ENCODE data around the gene UHRF2. TPM values are rescaled to one million over a fixed set of nuclear protein-coding genes. Genes with fewer than 3 reads are reported as not detected.

Gene UHRF2
- total and polyA plus RNA-seq, 2 of the 4 experiments (the other 2 are of a cell fraction): 27.6 to 37.3 TPM

GRCh38 chr9:6441269-6441668, 28.3 kb downstream of the UHRF2 start:
- CTCF ChIA-PET: no interaction called here
- no peak overlapping the region for H2BK15ac ChIP-seq (ENCODE audit: low read depth, low read length)
- H3K23ac ChIP-seq (ENCODE audit: low read depth, low read length): no peak overlapping the region
- H3K14ac ChIP-seq (replicated peaks; ENCODE audit: low read depth, low read length): no peak overlapping the region
- H3K4ac ChIP-seq (ENCODE audit: low read depth, low read length): no peak overlapping the region
- H2AK9ac ChIP-seq (replicated peaks; ENCODE audit: low read depth, low read length, poor library complexity): no peak overlapping the region
- H3K4me2 ChIP-seq (ENCODE audit: low read depth, low read length): no peak overlapping the region
- H3K9me1 ChIP-seq (ENCODE audit: insufficient read depth, low read length): peaks cover 13% of the 10 kb centered on the region
- H4K91ac ChIP-seq (ENCODE audit: insufficient read depth, low read depth, low read length): no peak overlapping the region
- in situ Hi-C loops (cut with MboI; ENCODE audit: low sequenced_read_pairs) (no loop called here), intact Hi-C loops (cut with micrococcal nuclease) (loop anchor here (1.0 kb wide), 1 partner anchor 36 kb away; no protein-coding TSS in a partner anchor), dilution Hi-C loops (cut with HindIII; ENCODE audit: low sequenced_read_pairs, unreplicated experiment) (no loop called here)
- no peak overlapping the region for H2BK20ac ChIP-seq (ENCODE audit: low read depth, low read length)
- no peaks in the 10 kb centered on the region for H3K9me3 ChIP-seq (ENCODE audit: control insufficient read depth, insufficient read depth, low read length)
- H2AK5ac ChIP-seq (ENCODE audit: low read depth, low read length): no peak overlapping the region
- H3K4me1 ChIP-seq (ENCODE audit: control insufficient read depth, insufficient read depth, low read length): peaks cover 3% of the 10 kb centered on the region; the same call in 1 of the 2 replicates
- no CpG with 5 or more reads among the region's 1 CpG for WGBS, 2 experiments (ENCODE audit: extremely low coverage in 2 of 2, insufficient read length in 1 of 2)
- BruUV-seq (replicated peaks): no TSS peak
- TF ChIP-seq POLR2A (IDR thresholded peaks at IDR 0.05; ENCODE audit: low read depth, low read length): no peak
- no peak for TF ChIP-seq RCOR1 (IDR thresholded peaks at IDR 0.05; ENCODE audit: insufficient replicate concordance, low read length)
- TF ChIP-seq CHD1 (IDR thresholded peaks at IDR 0.05; ENCODE audit: low read depth, low read length): no peak
- TF ChIP-seq CTCF (conservative IDR thresholded peaks at IDR 0.05; ENCODE audit: low read depth, low read length): no peak
- TF ChIP-seq MAFK (IDR thresholded peaks at IDR 0.05; ENCODE audit: low read depth, low read length): no peak
- TF ChIP-seq CEBPB (IDR thresholded peaks at IDR 0.05; ENCODE audit: low read depth, low read length): no peak
- no peak for TF ChIP-seq MXI1 (IDR thresholded peaks at IDR 0.05; ENCODE audit: borderline replicate concordance, low read depth, low read length)
- no peak for TF ChIP-seq SMC3 (IDR thresholded peaks at IDR 0.05; ENCODE audit: low read depth, low read length)
- TF ChIP-seq BHLHE40 (IDR thresholded peaks at IDR 0.05; ENCODE audit: low read depth, low read length): no peak
- TF ChIP-seq MAZ (IDR thresholded peaks at IDR 0.05; ENCODE audit: borderline replicate concordance, low read depth, low read length): no peak
- TF ChIP-seq FOS (IDR thresholded peaks at IDR 0.05; ENCODE audit: low read depth, low read length): no peak
- TF ChIP-seq NFE2L2 (IDR thresholded peaks at IDR 0.05; ENCODE audit: low read depth, low read length): no peak
- no peak for TF ChIP-seq RFX5 (IDR thresholded peaks at IDR 0.05; ENCODE audit: low read depth, low read length)
- no peak for TF ChIP-seq RAD21 (IDR thresholded peaks at IDR 0.05; ENCODE audit: low read length)
- TF ChIP-seq ELK1 (IDR thresholded peaks at IDR 0.05; ENCODE audit: borderline replicate concordance, low read depth, low read length): no peak
- no peak for TF ChIP-seq USF2 (IDR thresholded peaks at IDR 0.05; ENCODE audit: low read depth, low read length)
- H3K27me3 ChIP-seq (ENCODE audit: control insufficient read depth, insufficient read depth, low read length): no peaks in the 10 kb centered on the region
- ATAC-seq (ENCODE audit: low read depth): 0 out of 2 replicates have a peak, but pooled peaks have one; percentile 24
- no peak overlapping the region for H2BK5ac ChIP-seq (ENCODE audit: low read depth, low read length, poor library complexity, severe bottlenecking)
- no peak overlapping the region for H4K5ac ChIP-seq (ENCODE audit: low read depth, low read length)
- H4K20me1 ChIP-seq (ENCODE audit: insufficient read depth, low read length): peaks cover 64% of the 10 kb centered on the region
- H3K9ac ChIP-seq (ENCODE audit: low read depth, low read length): no peak overlapping the region
- no peak overlapping the region for H3K27ac ChIP-seq (ENCODE audit: insufficient read depth, low read length)
- no peak overlapping the region for H2BK120ac ChIP-seq (ENCODE audit: low read depth, low read length)
- H2AFZ ChIP-seq (replicated peaks; ENCODE audit: low read length, poor library complexity): no peak overlapping the region
- H3K56ac ChIP-seq (ENCODE audit: extremely low read depth, insufficient read depth, low read length): no peak overlapping the region
- no peak overlapping the region for H4K8ac ChIP-seq (ENCODE audit: low read depth in 2 of 2, low read length in 2 of 2)
- POLR2A ChIA-PET (ENCODE audit: unreplicated experiment): no interaction called here
- peaks cover 10 to 74% of the 10 kb centered on the region in 2 experiments for H3K79me1 ChIP-seq (ENCODE audit: low read depth in 1 of 2, low read length in 2 of 2)
- H3K4me3 ChIP-seq (ENCODE audit: insufficient read depth, low read depth, low read length): no peak overlapping the region
- DNase-seq: peak; percentile 27
- no peak overlapping the region for H3K18ac ChIP-seq (ENCODE audit: low read depth, low read length)
- peaks cover 22% of the 10 kb centered on the region for H3K36me3 ChIP-seq (ENCODE audit: control insufficient read depth, insufficient read depth, low read length)
